Neural progenitor cell (in vitro differentiated cells): ENCODE measurements around the gene LMO2. TPM values are rescaled to one million over a fixed set of nuclear protein-coding genes. Genes with fewer than 3 reads are reported as not detected.

ENCODE experiments used
- DNase-seq: peaks from one replicate; pipeline ENCODE4 v3.0.0-alpha.2; 2016; ENCODE audit warnings: low spot score
- H2AFZ ChIP-seq: fragments of 200-600 bp; sonication (generic); replicated peaks from 2 replicates; pipeline ENCODE4 v1.6.1; 2016; ENCODE audit warnings: antibody characterized with exemption
- H3F3A ChIP-seq: fragments of 200-600 bp; sonication (generic); 2 replicates; pipeline ENCODE4 v1.6.1; 2016; ENCODE audit warnings: antibody characterized with exemption, low read depth
- H3K27ac ChIP-seq: fragments of 200-600 bp; sonication (generic); 2 replicates; pipeline ENCODE4 v1.5.1; 2016; ENCODE audit warnings: mild to moderate bottlenecking
- H3K27me3 ChIP-seq: fragments of 200-600 bp; sonication (generic); 2 replicates; pipeline ENCODE4 v1.6.1; 2016; ENCODE audit warnings: mild to moderate bottlenecking, moderate library complexity
- H3K36me3 ChIP-seq: fragments of 200-600 bp; sonication (generic); 2 replicates; pipeline ENCODE4 v1.5.1; 2016
- H3K4me1 ChIP-seq: fragments of 200-600 bp; sonication (generic); 2 replicates; pipeline ENCODE4 v1.6.1; 2016; ENCODE audit warnings: mixed run types
- H3K4me2 ChIP-seq: fragments of 200-600 bp; sonication (generic); 2 replicates; pipeline ENCODE4 v1.6.1; 2016
- H3K4me3 ChIP-seq: fragments of 200-600 bp; sonication (generic); 2 replicates; pipeline ENCODE4 v1.5.1; 2016
- H3K79me2 ChIP-seq: fragments of 200-600 bp; sonication (generic); 2 replicates; pipeline ENCODE4 v1.6.1; 2016; ENCODE audit warnings: low read depth
- H3K9ac ChIP-seq: fragments of 200-600 bp; sonication (generic); 2 replicates; pipeline ENCODE4 v1.6.1; 2016
- H3K9me3 ChIP-seq: fragments of 200-600 bp; sonication (generic); 2 replicates; pipeline ENCODE4 v1.5.1; 2016; ENCODE audit warnings: low read depth
- H4K20me1 ChIP-seq: fragments of 200-600 bp; sonication (generic); 2 replicates; pipeline ENCODE4 v1.6.1; 2016; ENCODE audit warnings: low read depth
- H3K27ac Mint-ChIP-seq: 3 replicates; pipeline ENCODE4 v1.8.0; 2021; ENCODE audit warnings: mixed read lengths
- H3K27me3 Mint-ChIP-seq: 2 replicates; pipeline ENCODE4 v1.8.0; 2022; ENCODE audit warnings: low read depth, mild to moderate bottlenecking, inconsistent platforms, moderate library complexity, mixed read lengths; ENCODE audit not compliant: insufficient read depth
- H3K36me3 Mint-ChIP-seq: 3 replicates; pipeline ENCODE4 v1.8.0; 2021; ENCODE audit warnings: mixed read lengths
- H3K4me1 Mint-ChIP-seq: 3 replicates; pipeline ENCODE4 v1.8.0; 2021; ENCODE audit warnings: mixed read lengths
- H3K4me3 Mint-ChIP-seq: 3 replicates; pipeline ENCODE4 v1.8.0; 2021; ENCODE audit warnings: mild to moderate bottlenecking, moderate library complexity, mixed read lengths
- H3K9me3 Mint-ChIP-seq: 3 replicates; pipeline ENCODE4 v1.8.0; 2020; ENCODE audit warnings: mixed read lengths
- EZH2 ChIP-seq: fragments of 200-600 bp; sonication (generic); IDR thresholded peaks from 2 replicates; pipeline ENCODE4 v1.6.1; 2017; ENCODE audit warnings: antibody characterized with exemption, mild to moderate bottlenecking, moderate library complexity
- EZH2phosphoT487 ChIP-seq: fragments of 200-600 bp; sonication (generic); IDR thresholded peaks from 2 replicates; pipeline ENCODE4 v1.6.1; 2017; ENCODE audit warnings: antibody characterized with exemption
- total RNA-seq: library from RNA; depleted of rRNA; stranded (reverse); fragments of >200 nt; gene quantifications from 2 replicates; pipeline ENCODE4 v1.2.3, GENCODE V29; 2015; ENCODE audit warnings: low replicate concordance
- TF ChIP-seq, protein P1 (sequence below): fragments of 200-600 bp; sonication (generic); IDR thresholded peaks from 2 replicates; pipeline ENCODE4 v1.5.1; 2017; ENCODE audit warnings: antibody characterized with exemption, mild to moderate bottlenecking

The LMO2 gene
- total RNA-seq, 1 donor from 2014 or later, result 0.92 TPM

DNA sequence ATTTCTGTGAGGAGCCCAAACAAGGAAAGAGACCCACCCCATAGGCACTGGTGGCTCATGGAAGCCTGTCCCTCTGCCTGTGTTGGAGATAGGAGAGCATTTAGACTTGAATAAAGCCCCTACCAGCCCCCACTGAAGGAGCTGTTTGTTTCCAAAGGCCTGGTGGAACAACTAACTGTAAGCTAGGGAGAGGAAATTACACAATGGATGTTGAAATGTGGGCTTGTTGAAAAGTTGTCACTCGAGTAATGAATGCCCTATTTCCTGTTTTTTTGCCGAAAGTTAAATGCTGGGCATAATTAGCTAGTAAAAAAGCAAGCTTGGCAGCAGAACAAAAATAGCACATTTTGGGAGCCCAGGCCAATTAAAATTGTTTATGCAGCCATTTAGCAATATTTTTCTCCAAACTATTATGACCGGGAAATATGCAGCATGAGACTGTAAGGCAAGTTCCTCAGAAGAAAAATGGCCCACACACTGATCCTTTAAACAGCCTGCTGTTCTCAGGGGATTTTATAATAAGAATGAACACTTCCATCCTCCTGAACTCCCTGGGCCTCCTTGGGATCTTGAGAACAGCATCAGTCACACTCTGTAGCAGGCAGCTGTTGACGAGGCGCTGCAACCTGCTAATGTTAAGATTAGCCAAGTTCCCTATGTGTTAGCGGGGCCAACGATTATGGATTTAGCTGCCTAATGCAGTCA is 38.6 kb upstream of the LMO2 start:
- no peaks in the 10 kb centered on the region for H3F3A ChIP-seq
- peaks cover 8% of the 10 kb centered on the region for H3K4me1 ChIP-seq
- Mint-ChIP-seq H3K4me1 (peaks cover 12% of the 10 kb centered on the region), H3K36me3 (no peaks in the 10 kb centered on the region), H3K4me3 (no peak overlapping the region), H3K27ac (no peak overlapping the region), H3K9me3 (no peaks in the 10 kb centered on the region), H3K27me3 (peaks cover 4% of the 10 kb centered on the region)
- no peaks in the 10 kb centered on the region for H3K9me3 ChIP-seq
- H3K27me3 ChIP-seq, result no peaks in the 10 kb centered on the region
- H3K36me3 ChIP-seq, result no peaks in the 10 kb centered on the region
- no peaks in the 10 kb centered on the region for H4K20me1 ChIP-seq
- DNase-seq, result peak; percentile 18
- no peak overlapping the region for H3K9ac ChIP-seq
- TF ChIP-seq EZH2phosphoT487 (no peak), EZH2 (no peak)
- TF ChIP-seq, protein P1, sequence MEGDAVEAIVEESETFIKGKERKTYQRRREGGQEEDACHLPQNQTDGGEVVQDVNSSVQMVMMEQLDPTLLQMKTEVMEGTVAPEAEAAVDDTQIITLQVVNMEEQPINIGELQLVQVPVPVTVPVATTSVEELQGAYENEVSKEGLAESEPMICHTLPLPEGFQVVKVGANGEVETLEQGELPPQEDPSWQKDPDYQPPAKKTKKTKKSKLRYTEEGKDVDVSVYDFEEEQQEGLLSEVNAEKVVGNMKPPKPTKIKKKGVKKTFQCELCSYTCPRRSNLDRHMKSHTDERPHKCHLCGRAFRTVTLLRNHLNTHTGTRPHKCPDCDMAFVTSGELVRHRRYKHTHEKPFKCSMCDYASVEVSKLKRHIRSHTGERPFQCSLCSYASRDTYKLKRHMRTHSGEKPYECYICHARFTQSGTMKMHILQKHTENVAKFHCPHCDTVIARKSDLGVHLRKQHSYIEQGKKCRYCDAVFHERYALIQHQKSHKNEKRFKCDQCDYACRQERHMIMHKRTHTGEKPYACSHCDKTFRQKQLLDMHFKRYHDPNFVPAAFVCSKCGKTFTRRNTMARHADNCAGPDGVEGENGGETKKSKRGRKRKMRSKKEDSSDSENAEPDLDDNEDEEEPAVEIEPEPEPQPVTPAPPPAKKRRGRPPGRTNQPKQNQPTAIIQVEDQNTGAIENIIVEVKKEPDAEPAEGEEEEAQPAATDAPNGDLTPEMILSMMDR, result no peak
- no peaks in the 10 kb centered on the region for H3K79me2 ChIP-seq
- peak overlapping the region; percentile 96 for H2AFZ ChIP-seq
- H3K4me2 ChIP-seq, result no peak overlapping the region
- no peak overlapping the region for H3K4me3 ChIP-seq
- H3K27ac ChIP-seq, result no peak overlapping the region

DNA sequence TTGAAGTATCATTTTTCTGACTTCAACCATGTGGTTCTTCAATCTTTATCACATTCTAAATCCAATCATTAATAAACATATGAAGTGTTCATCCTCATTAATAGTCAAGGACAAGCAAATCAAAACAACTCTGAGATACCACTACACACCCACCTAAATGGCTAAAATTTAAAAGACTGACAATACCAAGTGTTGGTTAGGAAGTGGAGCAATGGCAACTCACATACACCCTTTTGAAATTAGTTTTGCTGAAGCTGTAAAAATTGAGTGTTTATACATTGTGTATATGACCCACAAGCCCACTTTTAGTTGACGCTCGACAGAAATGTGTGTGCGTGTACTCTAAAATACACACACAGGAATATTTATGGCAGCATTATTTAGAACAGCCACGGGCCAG is 36.7 kb upstream of the LMO2 start:
- no peaks in the 10 kb centered on the region for H3K27me3 ChIP-seq
- TF ChIP-seq EZH2phosphoT487 (no peak), EZH2 (no peak)
- TF ChIP-seq, protein P1, result no peak
- H3K27ac ChIP-seq, result no peak overlapping the region
- no peak overlapping the region for H3K27ac Mint-ChIP-seq
- H3K9me3 Mint-ChIP-seq, result no peaks in the 10 kb centered on the region
- no peaks in the 10 kb centered on the region for H4K20me1 ChIP-seq
- no peak overlapping the region for H3K4me3 Mint-ChIP-seq
- H3K4me2 ChIP-seq, result no peak overlapping the region
- H3K36me3 ChIP-seq, result no peaks in the 10 kb centered on the region
- no peak overlapping the region for H2AFZ ChIP-seq
- H3K36me3 Mint-ChIP-seq, result no peaks in the 10 kb centered on the region
- no peaks in the 10 kb centered on the region for H3K9me3 ChIP-seq
- H3K27me3 Mint-ChIP-seq, result peaks cover 7% of the 10 kb centered on the region
- peaks cover 8% of the 10 kb centered on the region for H3K4me1 ChIP-seq
- H3K9ac ChIP-seq, result no peak overlapping the region
- H3K4me3 ChIP-seq, result no peak overlapping the region
- no peak for DNase-seq
- no peaks in the 10 kb centered on the region for H3F3A ChIP-seq
- H3K79me2 ChIP-seq, result no peaks in the 10 kb centered on the region
- peaks cover 8% of the 10 kb centered on the region for H3K4me1 Mint-ChIP-seq

DNA sequence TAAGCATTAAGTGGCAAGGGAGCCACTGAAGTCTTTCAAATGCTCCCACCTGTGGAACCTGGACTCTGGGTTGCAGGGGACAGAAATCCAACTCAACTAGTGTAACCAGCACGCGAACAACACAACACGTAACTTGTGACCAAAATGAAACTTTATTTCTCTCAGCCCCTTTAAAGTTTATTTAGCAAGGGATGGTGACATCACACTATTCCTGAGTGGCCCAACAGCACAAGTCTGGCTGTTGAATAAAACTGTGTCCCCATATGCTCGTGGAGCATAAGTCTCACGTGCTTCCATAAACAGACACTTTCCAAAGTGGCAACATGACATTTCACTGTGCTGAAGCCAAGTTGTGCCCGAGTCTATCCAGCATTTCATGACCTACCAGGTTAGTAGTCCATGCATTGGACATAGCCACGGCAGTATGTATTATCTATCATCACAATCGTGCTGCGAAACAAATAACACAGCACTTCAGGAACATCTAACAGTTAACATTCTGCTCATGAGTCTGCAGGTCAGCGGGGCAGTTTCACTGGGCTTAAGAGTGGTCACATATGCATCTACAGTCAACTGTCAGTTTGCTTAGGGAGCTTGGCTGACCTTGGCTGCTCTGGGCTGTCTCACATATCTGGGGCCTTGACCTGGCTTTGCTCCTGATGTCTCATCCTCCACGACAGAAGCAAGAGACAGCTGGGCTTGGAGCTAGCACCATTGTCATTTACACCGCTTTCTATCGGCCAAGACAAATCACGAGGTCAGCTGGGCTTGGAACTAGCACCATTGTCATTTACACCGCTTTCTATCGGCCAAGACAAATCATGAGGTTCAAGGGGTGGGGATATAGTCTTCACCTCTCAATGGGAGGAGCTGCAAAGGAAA is 35.0 kb upstream of the LMO2 start:
- no peaks in the 10 kb centered on the region for H3K79me2 ChIP-seq
- no peak overlapping the region for H3K4me3 Mint-ChIP-seq
- H3K27ac ChIP-seq, result no peak overlapping the region
- TF ChIP-seq EZH2phosphoT487 (no peak), EZH2 (no peak)
- TF ChIP-seq, protein P1, result no peak
- H3K4me1 ChIP-seq, result peaks cover 8% of the 10 kb centered on the region
- no peaks in the 10 kb centered on the region for H3K9me3 ChIP-seq
- DNase-seq, result no peak
- H3K36me3 Mint-ChIP-seq, result no peaks in the 10 kb centered on the region
- no peak overlapping the region for H3K27ac Mint-ChIP-seq
- no peak overlapping the region for H2AFZ ChIP-seq
- H3K27me3 Mint-ChIP-seq, result peaks cover 8% of the 10 kb centered on the region
- H3K9ac ChIP-seq, result no peak overlapping the region
- H3K9me3 Mint-ChIP-seq, result no peaks in the 10 kb centered on the region
- no peak overlapping the region for H3K4me3 ChIP-seq
- no peaks in the 10 kb centered on the region for H3K36me3 ChIP-seq
- no peaks in the 10 kb centered on the region for H4K20me1 ChIP-seq
- H3K4me1 Mint-ChIP-seq, result peaks cover 8% of the 10 kb centered on the region
- H3K4me2 ChIP-seq, result no peak overlapping the region
- no peaks in the 10 kb centered on the region for H3K27me3 ChIP-seq
- H3F3A ChIP-seq, result no peaks in the 10 kb centered on the region
